Endothelial cell of umbilical vein (primary cell): ENCODE measurements around the gene HSP90AB1. TPM values are rescaled to one million over a fixed set of nuclear protein-coding genes. Genes with fewer than 3 reads are reported as not detected.

Experiments
- BruUV-seq: library from RNA; stranded (reverse); fragments of 400-500 nt; replicated peaks from 2 replicates; lab custom pipeline; 2021; lab: Mats Ljungman, UMichigan
- CTCF ChIA-PET: fragments of 300-600, 350-600 bp; sonication (Branson Sonifier 250); formaldehyde crosslinking; loops from one replicate; lab custom pipeline; 2021; ENCODE audit warnings: antibody characterized with exemption, inconsistent platforms; lab: Charles Lee
- POLR2A ChIA-PET: fragments of 300-600, 350-600 bp; sonication (Branson Sonifier 250); formaldehyde crosslinking; loops from one replicate; lab custom pipeline; 2021; ENCODE audit warnings: antibody characterized with exemption, inconsistent platforms; lab: Charles Lee
- DNase-seq: peaks from one replicate; pipeline ENCODE4 v3.0.0-alpha.2; 2011; ENCODE audit warnings: low read depth, low spot score
- FAIRE-seq: peaks from 2 replicates; lab custom pipeline; 2011; peaks lifted over from hg19 to GRCh38; lab: Jason Lieb, UNC
- H2AFZ ChIP-seq: 2 replicates; pipeline ENCODE4 v1.6.0; 2012; ENCODE audit warnings: low read depth, low read length, control low read depth, inconsistent platforms
- H3K27ac ChIP-seq: 2 replicates; pipeline ENCODE4 v1.5.1; 2011; ENCODE audit warnings: low read depth, mild to moderate bottlenecking, control low read depth, low read length, moderate library complexity; ENCODE audit not compliant: insufficient read depth
- H3K27me3 ChIP-seq, 2 experiments: 2 replicates each; pipeline versions ENCODE4 v1.6.0 to v1.6.1; 2011; ENCODE audit warnings: low read length in 2 of 2, mixed read lengths in 1 of 2; ENCODE audit not compliant: control insufficient read depth in 2 of 2, insufficient read depth in 2 of 2
- H3K36me3 ChIP-seq, 2 experiments: 2 replicates in 1 of 2; 3 replicates in 1 of 2; pipeline ENCODE4 v1.5.1; 2011; ENCODE audit warnings: low read length in 2 of 2, mild to moderate bottlenecking in 1 of 2, moderate library complexity in 1 of 2; ENCODE audit not compliant: control insufficient read depth in 2 of 2, insufficient read depth in 2 of 2; ENCODE audit errors: extremely low read depth in 1 of 2
- H3K4me1 ChIP-seq: 3 replicates; pipeline ENCODE4 v1.5.1; 2011; ENCODE audit warnings: mild to moderate bottlenecking, low read length; ENCODE audit not compliant: control insufficient read depth, insufficient read depth; ENCODE audit errors: extremely low read depth
- H3K4me2 ChIP-seq: 2 replicates; pipeline ENCODE4 v1.6.1; 2011; ENCODE audit warnings: low read length, control low read depth, mixed read lengths; ENCODE audit not compliant: insufficient read depth
- H3K4me3 ChIP-seq, 3 experiments: fragments of 200-600 bp in 1 of 3; sonication (generic), shearing (Covaris generic) in 1 of 3; replicated peaks in 1 of 3; 2 replicates each; pipeline ENCODE4 v1.5.1; 2011 to 2016; ENCODE audit warnings: control low read depth in 3 of 3, low read length in 3 of 3, mild to moderate bottlenecking in 2 of 3, inconsistent platforms in 1 of 3, low read depth in 1 of 3, moderate library complexity in 1 of 3; ENCODE audit not compliant: insufficient read depth in 1 of 3
- H3K79me2 ChIP-seq: 2 replicates; pipeline ENCODE4 v1.6.0; 2012; ENCODE audit warnings: low read length, inconsistent platforms; ENCODE audit not compliant: control insufficient read depth, insufficient read depth
- H3K9ac ChIP-seq: replicated peaks from 2 replicates; pipeline ENCODE3; 2011; ENCODE audit warnings: low read length, control low read depth; ENCODE audit not compliant: insufficient read depth; ENCODE audit errors: extremely low read depth
- H3K9me1 ChIP-seq: replicated peaks from 3 replicates; pipeline ENCODE4 v1.6.0; 2011; ENCODE audit warnings: mild to moderate bottlenecking, low read length; ENCODE audit not compliant: control insufficient read depth, insufficient read depth; ENCODE audit errors: extremely low read depth
- H3K9me3 ChIP-seq: replicated peaks from 2 replicates; pipeline ENCODE4 v1.5.1; 2012; ENCODE audit warnings: low read length, inconsistent platforms; ENCODE audit not compliant: control insufficient read depth, insufficient read depth
- H4K20me1 ChIP-seq: replicated peaks from 2 replicates; pipeline ENCODE3; 2011; ENCODE audit warnings: mild to moderate bottlenecking, low read length; ENCODE audit not compliant: control insufficient read depth, insufficient read depth; ENCODE audit errors: extremely low read depth
- JUN ChIP-seq: IDR thresholded peaks from 2 replicates; pipeline ENCODE4 v1.6.1; 2011; ENCODE audit warnings: borderline replicate concordance, low read depth; ENCODE audit not compliant: insufficient read length, insufficient read depth
- MYC ChIP-seq: IDR thresholded peaks from one replicate; pipeline ENCODE4 v1.6.1; 2011; ENCODE audit warnings: mild to moderate bottlenecking, low read depth, low read length
- dilution Hi-C: fragments of 300-500 bp; cut with MboI; formaldehyde crosslinking; loops from one replicate; pipeline ENCODE4 v1.15.0; 2019; ENCODE audit warnings: low sequenced_read_pairs; ENCODE audit not compliant: extremely low pct_ligation_motif_present
- intact Hi-C: fragments of 100-400 bp; cut with micrococcal nuclease; formaldehyde crosslinking; loops from one replicate; pipeline ENCODE4 v1.10.0; 2022
- polyA plus RNA-seq, 4 experiments: library from polyadenylated mRNA; depleted of rRNA in 3 of 4; stranded (reverse) in 3 of 4; unstranded in 1 of 4; fragments of >200 nt; gene quantifications; 2 replicates each; pipeline versions ENCODE4 v1.2.1 to v1.2.3, GENCODE V29; 2011 to 2012; ENCODE audit warnings: missing spikeins in 1 of 4
- total RNA-seq: library from RNA; stranded (reverse); gene quantifications from 2 replicates; pipeline ENCODE4 v1.2.3, GENCODE V29; 2021
- TF ChIP-seq, protein P1 (sequence below): IDR thresholded peaks from 2 replicates; pipeline ENCODE4 v1.6.1; 2011; ENCODE audit not compliant: insufficient read depth, insufficient read length

Gene HSP90AB1
- total and polyA plus RNA-seq, 2 donors (not counting 3 experiments of a cell fraction or from before 2014, with no cell fraction given) = 824 to 1,201 TPM

DNA sequence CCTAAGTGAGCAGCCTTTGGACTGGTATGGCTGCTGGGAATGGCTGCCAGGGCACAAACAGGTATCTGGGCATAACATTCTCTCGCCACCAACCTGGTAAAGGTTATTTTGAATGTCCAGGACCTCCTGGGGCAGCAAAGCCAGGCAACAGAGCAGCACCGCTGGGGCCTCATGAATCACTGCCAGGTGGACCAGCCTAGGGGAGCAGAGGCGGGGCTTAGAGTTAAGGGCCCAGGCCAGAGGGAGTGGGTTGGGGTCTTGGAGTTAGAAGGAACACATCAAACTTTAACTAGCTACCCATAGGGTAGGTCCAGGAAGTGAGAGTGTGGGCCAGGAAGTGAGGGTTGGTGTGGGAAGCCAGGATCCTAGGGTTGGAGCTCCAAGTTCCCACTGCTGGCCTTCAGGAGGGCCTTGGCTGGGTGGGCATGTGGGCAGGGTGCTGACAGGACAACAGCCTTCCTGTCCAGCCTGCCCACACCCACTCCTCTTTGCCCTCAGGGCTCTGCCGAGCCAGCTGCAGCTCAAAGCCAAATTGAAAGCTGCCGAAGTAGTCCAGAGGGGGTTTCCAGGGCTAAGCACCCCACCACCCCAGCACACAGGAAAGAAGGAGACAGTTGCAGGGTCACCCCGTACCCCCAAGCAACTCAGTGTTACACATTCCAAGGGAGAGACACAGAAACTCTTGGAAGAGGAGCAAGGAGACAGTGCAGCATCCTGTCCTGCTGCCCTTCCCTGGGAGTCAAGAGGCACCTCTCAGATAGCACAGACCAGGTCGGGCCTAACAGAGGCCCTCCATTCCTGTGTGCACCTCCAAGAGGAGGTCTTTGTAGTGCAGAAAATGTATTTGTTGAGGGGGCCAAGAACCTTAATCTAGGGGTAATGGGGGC is 15.8 kb downstream of the HSP90AB1 start:
- no TSS peak for BruUV-seq
- Histone ChIP-seq H3K79me2 (peaks cover 26% of the 10 kb centered on the region), H4K20me1 (no peaks in the 10 kb centered on the region), H3K9me3 (no peaks in the 10 kb centered on the region), H3K27me3 (no peaks in the 10 kb centered on the region), H3K4me2 (peak overlapping the region; percentile 88), H3K9me1 (no peaks in the 10 kb centered on the region), H3K4me3 (peak overlapping the region in 2 of 3 experiments; percentile 63 to 78), H3K9ac (peak overlapping the region; percentile 68), H3K27ac (peak overlapping the region; percentile 76), H3K36me3 (peaks cover 3 to 21% of the 10 kb centered on the region in 2 experiments), H3K4me1 (peaks cover 30% of the 10 kb centered on the region), H2AFZ (no peak overlapping the region)
- ChIA-PET POLR2A (interaction anchor here (1.4 kb wide), 2 partner anchors 16 to 43 kb away, joined by 3 read pairs; partner anchors contain the start of gene HSP90AB1), CTCF (interaction anchor here (1.2 to 1.6 kb wide), 2 partner anchors 8 to 20 kb away, joined by 3 read pairs; no protein-coding TSS in a partner anchor)
- no peak for FAIRE-seq
- intact Hi-C loops (no loop called here), dilution Hi-C loops (no loop called here)
- no peak for DNase-seq
- TF ChIP-seq, protein P1, sequence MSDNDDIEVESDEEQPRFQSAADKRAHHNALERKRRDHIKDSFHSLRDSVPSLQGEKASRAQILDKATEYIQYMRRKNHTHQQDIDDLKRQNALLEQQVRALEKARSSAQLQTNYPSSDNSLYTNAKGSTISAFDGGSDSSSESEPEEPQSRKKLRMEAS = no peak
- TF ChIP-seq MYC (no peak), JUN (no peak)
